HG03103 (cell line): ENCODE results near the gene QRICH2.
"Not testable (repeated sequence)": the region's sequence is repeated elsewhere in the genome, so short reads cannot be mapped to it uniquely, and the experiment has no call there.

Source experiments
- ATAC-seq: cut with Tn5 transposase; IDR thresholded peaks from one replicate; pipeline ENCODE4 v1.9.1; 2021; ENCODE audit warnings: low read depth; ENCODE audit not compliant: unreplicated experiment

QRICH2 gene

DNA sequence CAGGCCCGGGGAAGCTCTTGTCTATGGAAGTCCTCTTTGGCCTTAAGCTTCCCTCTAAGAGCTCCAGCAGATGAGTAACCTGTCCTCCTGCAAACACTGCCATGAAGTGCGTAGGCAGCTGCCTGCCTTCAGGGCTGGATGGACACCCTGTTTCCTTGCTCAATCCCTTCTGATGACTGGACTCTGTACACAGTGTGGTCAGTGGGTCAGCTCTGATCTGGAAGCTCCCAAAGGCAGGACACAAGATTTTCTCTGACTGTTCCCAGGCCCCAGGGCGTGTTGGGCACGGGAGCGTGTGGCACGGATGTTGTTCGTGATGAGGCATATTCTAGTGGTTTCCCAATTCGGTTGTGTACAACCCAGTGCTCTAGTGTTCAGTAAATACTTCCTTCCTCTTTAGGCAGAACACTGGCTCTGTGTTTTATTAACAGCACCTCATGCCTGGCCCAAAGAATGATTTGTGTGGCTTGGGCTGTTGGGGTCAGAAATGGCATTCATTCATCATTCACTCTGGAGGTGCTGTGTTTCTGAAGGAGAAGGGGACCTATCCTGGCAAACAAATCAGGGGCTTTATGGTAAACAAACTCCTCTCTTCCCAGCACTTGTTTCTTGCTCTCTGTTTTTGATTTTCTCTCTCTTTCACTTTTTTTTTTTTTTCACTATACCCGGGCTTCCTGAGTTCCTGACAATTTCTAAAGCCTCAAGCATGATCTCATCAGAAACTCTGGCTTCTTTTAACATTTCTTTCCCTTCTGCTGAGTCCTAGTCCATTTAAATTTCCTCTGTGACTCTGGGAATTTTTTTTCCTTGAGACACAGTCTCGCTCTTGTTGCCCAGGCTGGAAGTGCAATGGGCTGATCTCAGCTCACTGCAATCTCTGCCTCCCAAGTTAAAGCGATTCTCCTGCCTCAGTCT, 55.8 kb downstream of the QRICH2 start:
- no peak for ATAC-seq

- ATAC-seq = no peak
Measured at GRCh38 chr17:76251478-76252039, 56.5 kb downstream of the QRICH2 start.

- no peak for ATAC-seq
Measured at GRCh38 chr17:76250141-76250540, 57.9 kb downstream of the QRICH2 start.

DNA sequence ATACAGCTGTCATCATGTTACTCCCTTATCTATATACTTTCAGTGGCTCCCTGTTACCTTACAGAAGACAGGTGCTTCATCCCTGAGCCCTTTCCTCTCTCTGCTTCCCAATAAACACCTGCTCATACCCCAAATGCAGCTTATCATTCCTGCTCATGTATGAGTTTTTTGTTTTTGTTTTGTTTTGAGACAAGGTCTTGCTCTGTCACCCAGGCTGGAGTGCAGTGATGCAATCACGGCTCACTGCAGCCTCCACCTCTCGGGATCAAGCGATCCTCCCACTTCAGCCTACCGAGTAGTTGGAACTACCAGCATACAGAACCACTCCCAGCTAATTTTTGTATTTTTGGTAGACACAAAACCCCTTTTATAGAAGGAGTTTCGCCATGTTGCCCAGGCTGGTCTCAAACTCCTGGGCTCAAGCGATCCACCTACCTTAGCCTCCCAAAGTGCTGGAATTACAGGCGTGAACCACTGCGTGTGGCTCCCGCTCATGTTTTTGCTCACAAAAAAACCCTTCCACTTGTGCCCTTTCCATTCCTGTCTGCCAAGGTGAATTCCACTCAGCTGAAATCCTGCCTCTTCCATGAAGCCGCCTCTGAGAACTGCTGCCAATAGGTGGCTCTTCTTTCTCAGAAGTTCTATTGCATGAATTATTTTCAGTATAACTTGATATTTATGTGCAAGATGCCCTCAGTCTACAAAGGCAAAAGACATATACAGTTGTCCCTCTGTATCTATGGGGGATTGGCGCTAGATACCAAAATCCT, 59.9 kb downstream of the QRICH2 start:
- no peak for ATAC-seq

GRCh38 chr17:76247304-76247703, 60.8 kb downstream of the QRICH2 start:
- no peak for ATAC-seq

GRCh38 chr17:76246080-76247066, 61.7 kb downstream of the QRICH2 start:
- peak; percentile 92 for ATAC-seq

- ATAC-seq = not testable (repeated sequence)
Measured at GRCh38 chr17:76244721-76245120, 63.4 kb downstream of the QRICH2 start.

DNA sequence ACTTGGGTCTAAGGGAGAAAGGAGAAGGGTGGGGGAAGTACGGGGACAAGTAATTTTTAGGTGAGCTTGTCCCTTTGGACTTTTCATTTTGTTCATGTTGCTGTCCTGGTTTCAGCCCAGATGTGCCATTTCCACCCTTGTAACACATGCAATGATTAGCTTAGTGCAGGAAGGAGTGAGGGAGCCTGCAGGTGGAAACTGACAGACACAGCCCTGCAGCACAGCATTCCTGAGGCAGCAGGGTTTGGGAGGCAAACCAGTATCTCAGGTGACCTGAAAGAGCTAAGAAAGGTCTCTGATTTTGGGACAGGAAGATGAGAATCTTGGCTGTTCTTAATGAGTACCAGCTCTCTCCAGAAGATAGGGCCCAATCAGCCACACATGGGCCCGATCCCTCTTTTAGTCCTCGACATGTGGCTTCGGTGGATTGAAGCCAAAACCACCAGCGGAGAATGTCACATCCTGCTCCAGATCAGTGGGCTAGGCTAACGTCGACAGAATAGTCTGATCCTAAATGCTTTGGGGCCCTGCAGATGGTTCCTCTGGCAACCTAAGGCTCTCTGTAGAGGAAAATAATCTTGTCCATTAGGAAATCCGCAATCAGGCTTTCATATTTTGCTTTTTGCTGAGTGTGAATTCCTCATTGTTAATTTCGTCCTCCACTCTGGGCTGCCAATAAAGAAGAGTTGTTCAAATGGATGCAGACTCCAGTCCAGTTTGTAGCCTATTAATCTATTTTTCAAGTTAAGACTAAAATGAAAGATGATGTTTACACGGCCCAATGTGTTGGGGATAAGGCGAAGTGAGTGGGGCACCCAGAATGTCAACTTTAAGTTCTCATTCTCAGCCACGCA, 64.0 kb downstream of the QRICH2 start:
- no peak for ATAC-seq

- ATAC-seq = no peak
Measured at GRCh38 chr17:76241691-76242255, 66.3 kb downstream of the QRICH2 start.

- no peak for ATAC-seq
Measured at GRCh38 chr17:76241204-76241538, 66.9 kb downstream of the QRICH2 start.

GRCh38 chr17:76240461-76241203, 67.4 kb downstream of the QRICH2 start, which contains the start of gene RNF157:
RNF157 (minus strand) TSS chr17:76240493; CDS start chr17:76240240, 253 bp downstream.
- ATAC-seq = peak; percentile 52

DNA sequence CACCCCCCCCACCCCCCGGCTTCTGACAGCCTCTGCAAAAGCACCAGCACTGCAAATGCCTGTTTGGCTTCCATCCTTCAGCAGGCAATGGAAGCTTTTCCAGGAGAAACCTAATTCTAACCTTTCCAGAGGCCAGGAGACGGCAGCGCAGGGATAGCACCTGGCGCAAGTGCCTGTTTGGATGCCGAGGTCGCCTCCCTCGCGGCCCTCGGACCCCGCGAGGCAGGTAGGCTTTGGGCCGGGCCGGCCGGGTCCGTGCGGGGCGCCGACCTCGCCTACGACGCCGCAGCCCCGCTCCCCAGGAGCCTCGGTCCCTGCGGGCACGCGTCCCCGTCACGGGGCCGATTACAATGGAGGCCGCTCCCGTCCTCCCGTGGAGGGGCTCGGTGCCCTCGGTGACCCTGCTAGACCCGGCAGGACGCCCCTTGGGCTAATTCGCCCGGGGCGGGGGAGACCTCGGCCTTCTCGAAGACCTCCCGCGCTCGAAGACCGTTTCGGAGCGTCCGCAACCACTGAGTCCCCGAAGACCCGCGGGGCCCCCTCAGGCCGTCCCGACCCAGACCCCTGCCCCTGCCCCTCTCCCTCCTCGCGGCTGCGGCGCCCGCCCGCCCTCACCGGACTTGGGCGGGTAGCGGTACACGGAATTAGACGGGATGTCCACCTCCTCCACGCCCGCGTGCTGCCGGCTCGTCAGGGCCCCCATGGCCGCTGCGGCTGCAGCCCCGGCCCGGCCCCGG, 68.4 kb downstream of the QRICH2 start:
- ATAC-seq = no peak

DNA sequence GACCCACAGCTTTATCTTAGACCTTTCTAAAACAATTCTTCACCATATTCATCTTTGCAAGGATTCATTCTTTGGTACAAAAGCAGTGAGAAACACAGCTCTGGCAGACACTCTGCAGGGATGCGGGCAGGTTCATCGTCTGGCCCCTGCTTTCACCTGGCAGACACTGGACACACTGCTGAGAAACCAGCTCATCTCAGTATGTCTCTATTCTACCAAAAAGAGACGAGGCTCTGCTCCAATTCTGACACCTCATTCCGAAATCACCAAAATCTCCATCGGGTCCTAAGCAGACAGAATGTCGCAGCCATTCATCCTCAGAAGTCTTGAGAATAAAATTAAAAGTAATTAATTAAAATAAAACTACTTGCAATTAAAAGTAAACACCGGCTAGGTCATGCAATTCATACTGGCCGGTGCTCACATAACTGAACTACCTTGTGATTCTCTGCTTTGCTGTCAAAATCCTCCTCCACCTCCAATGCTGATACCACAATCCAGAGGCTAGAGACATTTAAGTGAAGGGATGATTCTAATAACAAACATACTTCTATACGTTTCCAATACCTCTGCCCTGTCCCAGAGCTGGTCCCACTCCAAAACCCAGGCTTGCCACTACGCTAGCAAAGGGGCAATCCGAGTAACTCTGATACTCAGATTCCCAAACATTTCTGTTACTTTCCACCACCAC, 69.1 kb downstream of the QRICH2 start:
- ATAC-seq = no peak

- ATAC-seq = no peak
Measured at GRCh38 chr17:76237859-76238313, 70.2 kb downstream of the QRICH2 start.

DNA sequence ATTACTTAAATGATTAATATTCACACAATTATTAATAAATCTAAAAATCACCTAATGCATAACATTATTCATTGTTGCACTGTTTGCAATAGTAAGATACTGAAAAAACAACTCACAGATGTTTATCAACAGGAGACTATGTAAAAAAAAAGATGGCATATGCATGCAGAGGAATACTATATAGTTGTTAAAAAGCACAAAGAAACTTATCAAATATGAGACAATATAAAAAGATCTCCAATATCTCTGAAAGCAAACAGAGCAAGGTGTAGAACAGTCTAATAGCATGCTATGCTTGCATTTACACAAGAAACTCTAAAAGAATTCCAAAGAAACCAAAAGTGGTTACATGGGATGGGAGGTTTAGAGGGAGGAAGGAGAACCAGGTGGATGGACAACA, 71.5 kb downstream of the QRICH2 start:
- no peak for ATAC-seq

DNA sequence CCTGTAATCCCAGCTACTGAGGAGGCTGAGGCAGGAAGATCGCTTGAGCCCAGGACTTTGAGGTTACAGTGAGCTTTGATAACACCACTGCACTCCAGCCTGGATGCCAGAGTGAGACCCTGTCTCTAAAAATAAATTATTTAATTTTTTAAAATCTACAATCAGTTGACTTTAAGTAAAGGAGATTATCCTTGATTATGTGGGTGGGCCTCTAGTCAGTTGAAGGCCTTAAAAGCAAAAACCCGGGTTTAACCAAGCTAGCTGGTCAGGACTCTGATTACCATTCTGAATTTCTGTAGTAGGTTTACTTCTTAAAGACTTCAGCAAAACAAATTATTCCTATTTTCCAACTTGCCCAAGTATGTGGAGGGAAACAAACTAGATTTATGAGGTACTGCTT, 72.2 kb downstream of the QRICH2 start:
- ATAC-seq = no peak

DNA sequence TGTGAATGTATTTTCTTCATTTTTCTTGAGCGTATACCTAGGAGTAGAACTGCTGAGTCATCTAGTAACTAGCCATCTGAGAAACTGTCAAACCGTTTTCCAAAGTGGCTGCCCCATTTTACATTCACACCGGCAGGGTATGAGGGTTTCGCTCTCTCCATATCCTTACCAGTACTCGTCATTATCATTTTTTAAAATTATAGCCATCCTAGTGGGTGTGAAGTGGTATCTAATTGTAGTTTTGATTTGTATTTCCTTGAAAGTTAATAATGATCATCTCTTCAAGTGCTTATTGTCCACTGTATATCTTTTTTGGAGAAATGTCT, 73.8 kb downstream of the QRICH2 start:
- ATAC-seq = no peak
